ENCODE data around the gene IQUB. TPM values are rescaled to one million over a fixed set of nuclear protein-coding genes. Genes with fewer than 3 reads are reported as not detected.
"Not testable (repeated sequence)": the region's sequence is repeated elsewhere in the genome, so short reads cannot be mapped to it uniquely, and the experiment has no call there.

IQUB gene
- 0.08 TPM in 1 of 2 replicates, not detected in the other for total RNA-seq (2014; rRNA removed; shearing (Covaris generic))

DNA sequence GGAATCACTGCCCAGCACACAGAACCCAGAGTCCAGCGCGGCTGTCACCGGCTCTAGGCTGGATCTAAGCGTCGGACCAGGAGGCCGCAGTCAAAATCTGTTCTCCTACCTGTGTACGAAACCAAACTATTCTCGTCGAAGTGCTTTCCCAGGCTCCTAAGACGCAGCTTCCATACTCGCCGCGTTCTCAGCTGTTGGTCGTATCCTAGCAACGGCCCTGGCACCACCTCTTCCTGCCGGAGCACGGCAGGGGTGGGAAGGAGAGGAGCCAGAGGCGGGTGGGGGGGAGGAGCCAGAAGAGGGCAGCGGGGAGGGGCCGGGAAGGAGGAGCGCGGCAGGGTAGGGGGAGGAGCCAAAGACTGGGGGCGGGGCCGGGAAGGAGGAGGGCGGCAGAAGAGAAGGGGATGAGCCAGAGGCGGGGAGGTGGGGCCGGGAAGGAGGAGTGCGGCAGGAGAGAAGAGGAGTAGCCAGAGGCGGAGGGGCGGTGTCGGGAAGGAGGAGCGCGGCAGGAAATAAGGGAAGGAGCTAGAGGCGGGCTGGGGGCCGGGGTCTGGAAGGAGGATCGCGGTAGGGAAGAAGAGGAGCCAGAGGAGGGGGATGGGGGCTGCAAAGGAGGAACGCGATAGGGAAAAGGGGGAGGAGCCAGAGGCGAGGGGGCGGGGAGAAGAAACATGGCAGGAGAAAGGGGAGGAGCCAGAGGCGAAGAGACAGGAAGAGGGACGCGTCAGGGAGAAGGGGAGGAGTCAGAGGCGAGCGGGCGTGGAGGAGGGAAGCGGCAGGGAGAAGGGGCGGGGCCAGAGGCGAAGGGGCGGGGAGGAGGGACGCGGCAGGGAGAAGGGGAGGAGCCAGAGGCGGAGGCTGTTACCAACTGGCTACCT is at the start of gene IQUB:
Gene IQUB (minus strand): TSS at position 213 of the 878 bp plus-strand sequence. CDS start 22,255 bp downstream, outside the sequence.
- DNase-seq (ENCODE audit: low spot score), result peak; percentile 97

GRCh38 chr7:123583821-123584220 is 49.4 kb upstream of the IQUB start:
- DNase-seq (ENCODE audit: low spot score), result no peak

- DNase-seq (ENCODE audit: low spot score), result no peak
Measured at GRCh38 chr7:123581162-123581459, 46.7 kb upstream of the IQUB start.

- DNase-seq (ENCODE audit: low spot score), result peak; percentile 64
Measured at GRCh38 chr7:123580406-123581161, 46.2 kb upstream of the IQUB start.

DNA sequence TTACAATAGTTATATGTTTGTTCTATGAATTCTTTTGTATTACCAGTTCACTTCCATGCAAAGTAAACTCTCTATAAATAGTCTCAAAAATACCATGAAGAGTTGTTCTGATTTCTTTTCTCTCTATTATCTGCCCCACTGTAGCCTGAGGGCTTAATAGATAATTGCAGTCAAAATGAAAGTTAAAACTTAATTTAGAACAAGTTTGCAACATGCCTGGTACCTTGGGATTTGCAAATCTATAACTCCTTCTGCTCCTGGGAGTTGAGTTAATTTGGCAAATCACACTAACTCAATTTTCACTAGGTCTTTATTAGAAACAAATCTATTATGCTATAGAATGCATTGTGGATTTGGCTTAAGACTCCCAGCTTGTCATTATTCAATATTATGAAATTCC is 45.0 kb upstream of the IQUB start:
- DNase-seq (ENCODE audit: low spot score), result no peak

DNA sequence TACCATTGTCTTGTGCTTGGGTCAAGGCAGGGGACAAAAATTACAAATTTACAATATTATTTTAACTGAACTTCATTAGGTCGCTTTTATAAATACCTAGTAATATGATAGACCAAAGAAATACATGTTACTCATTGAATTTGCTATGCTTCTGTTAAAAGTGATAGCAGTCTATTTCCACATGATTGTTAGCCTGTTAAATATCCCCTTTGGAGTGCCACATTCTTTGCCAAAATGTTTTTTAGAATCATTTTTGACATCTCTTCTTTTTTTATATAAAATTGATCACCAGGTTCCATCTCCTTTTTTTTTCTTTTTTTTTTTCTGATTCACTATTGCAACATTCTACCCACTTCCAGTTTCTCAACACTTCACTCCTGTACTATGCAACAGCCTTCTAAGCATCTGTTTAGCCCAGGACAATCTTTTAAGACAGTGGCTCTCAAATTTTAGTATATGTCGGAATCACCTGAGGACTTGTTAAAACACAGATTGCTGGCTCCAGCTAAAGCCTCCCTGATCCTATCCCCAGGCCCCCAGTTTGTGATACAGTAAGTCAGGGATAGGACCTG is 39.6 kb upstream of the IQUB start:
- DNase-seq (ENCODE audit: low spot score), result no peak

GRCh38 chr7:123573341-123573740 is 38.9 kb upstream of the IQUB start:
- DNase-seq (ENCODE audit: low spot score), result no peak

DNA sequence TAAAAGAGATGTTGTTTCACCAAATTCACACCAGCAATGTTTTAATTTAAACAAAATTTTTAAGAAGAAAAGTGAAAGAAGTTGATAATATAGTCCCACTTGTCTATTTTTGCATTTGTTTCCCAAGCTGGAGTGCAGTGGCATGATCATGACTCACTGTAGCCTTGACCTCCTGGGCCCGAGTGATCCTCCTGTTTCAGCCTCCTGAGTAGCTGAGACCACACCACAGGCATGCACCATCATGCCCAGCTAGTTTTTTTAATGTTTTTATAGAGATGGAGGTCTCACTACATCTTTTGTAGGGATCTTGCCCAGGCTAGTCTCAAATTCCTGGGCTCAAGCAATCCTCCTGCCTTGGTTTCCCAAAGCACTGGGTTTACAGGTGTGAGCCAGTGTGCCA is 37.3 kb upstream of the IQUB start:
- DNase-seq (ENCODE audit: low spot score), result no peak

DNA sequence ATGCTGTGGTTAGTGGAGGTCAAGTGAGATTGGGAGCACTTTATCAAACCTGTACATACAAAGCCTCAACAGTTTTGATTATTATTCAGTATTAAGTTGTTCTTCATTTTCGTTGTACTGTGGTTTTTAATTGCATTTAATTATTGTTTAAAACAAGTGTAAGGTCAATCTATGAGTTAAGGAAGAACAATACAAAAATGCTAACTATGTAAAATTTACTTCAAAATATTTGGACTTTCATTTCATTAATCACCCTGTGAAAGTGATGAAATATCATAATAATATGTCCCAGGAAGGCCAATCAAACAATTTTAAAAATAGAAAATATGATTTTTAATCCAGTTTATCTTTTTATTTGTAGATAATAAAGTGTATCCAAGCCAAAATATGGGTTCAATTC is 36.8 kb upstream of the IQUB start:
- DNase-seq (ENCODE audit: low spot score), result no peak

GRCh38 chr7:123570390-123571182 is 36.2 kb upstream of the IQUB start:
- no peak for DNase-seq (ENCODE audit: low spot score)

DNA sequence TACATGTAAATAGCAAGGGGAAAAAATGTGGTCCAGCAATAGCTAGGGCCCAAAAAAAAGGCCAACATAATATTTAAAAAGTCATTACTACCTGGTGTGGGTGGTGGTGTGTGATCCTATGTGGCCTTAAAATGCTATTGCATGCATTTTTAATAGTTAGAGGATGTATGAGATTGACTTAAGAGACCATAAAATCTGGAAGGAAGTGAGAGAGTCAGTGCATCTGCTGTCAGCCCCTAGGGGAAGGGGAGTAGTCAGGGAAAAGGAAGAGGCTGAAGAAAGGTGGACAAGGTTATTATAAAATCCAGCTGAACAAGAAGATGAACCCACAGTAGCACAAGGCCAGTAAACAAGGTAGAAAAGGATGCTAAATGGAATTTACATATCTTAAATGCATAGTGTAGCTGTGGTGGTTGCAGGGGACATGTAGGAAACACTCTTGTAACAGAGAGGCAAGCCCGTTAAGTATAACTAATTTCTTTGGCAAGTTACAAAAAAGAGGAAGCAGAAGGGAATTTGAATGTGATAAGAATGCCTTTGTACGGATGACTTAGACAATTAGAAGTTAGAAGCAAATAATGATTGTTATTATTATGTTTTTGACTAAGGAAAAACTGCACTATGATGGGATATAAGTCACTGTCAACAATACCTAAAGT is 35.1 kb upstream of the IQUB start:
- no peak for DNase-seq (ENCODE audit: low spot score)

DNA sequence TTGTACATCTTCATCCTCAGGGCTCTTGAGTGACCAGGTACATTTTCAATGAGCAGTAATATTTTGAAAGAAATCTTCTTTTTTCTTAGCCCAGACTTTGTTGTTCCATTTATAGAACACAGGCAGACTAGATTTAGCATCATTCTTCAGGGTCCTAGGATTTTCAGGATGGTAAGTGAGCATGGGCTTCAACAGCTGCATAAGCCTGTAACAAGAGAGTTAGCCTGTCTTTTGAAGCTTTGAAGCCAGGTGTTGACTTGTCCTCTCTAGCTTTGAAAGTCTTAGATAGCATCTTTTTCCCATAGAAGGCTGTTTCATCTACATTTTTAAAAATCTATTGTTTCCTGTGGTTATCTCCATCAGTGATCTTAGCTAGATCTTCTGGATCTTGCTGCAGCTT is 27.7 kb upstream of the IQUB start:
- no peak for DNase-seq (ENCODE audit: low spot score)

GRCh38 chr7:123558289-123558874 is 24.0 kb upstream of the IQUB start:
- no peak for DNase-seq (ENCODE audit: low spot score)

- DNase-seq (ENCODE audit: low spot score), result peak; percentile 99
Measured at GRCh38 chr7:123557398-123558288, 23.2 kb upstream of the IQUB start, which contains the start of gene NDUFA5. Gene NDUFA5, minus strand, starts transcription at chr7:123557818. Its CDS starts 23 bp downstream, at chr7:123557795.

DNA sequence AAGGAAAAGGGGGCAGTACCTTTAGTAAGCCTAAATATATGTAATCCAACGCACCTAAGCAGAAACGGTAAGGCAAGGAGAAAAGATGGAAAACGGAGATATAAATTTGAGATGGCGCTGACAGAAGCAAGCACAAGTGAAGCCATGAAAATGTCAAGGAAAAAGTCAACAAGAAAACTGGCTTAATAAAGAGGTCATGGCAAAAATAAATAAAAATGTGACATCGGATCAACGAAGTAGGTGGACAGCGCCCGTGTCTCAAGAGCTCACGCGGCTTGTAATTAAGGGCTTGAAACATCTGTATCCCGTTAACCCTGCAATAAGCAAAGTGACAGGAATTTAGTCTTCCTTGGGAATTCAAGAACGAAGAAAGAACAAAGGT is 22.6 kb upstream of the IQUB start:
- no peak for DNase-seq (ENCODE audit: low spot score)

DNA sequence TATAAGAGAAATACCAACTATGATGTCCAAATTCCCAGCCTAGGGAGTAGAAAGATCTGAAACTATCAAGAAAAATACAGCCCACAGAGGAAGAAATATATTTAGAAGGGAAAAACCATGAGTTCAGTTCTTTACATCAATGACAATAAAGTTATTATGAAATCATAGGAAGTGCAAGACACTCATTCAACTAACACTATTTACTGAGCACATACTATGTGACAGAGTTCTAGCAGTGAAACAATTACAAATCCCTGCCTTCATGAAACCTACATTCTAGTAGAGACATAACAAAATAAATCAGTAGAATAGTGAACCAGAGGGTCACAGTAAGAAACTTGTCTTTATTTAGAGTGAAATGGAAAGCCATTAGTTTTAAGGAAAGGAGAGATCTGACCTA is 21.1 kb upstream of the IQUB start:
- DNase-seq (ENCODE audit: low spot score), result no peak

- no peak for DNase-seq (ENCODE audit: low spot score)
Measured at GRCh38 chr7:123553159-123553558, 18.8 kb upstream of the IQUB start.

GRCh38 chr7:123552641-123553040 is 18.2 kb upstream of the IQUB start:
- DNase-seq (ENCODE audit: low spot score), result no peak

DNA sequence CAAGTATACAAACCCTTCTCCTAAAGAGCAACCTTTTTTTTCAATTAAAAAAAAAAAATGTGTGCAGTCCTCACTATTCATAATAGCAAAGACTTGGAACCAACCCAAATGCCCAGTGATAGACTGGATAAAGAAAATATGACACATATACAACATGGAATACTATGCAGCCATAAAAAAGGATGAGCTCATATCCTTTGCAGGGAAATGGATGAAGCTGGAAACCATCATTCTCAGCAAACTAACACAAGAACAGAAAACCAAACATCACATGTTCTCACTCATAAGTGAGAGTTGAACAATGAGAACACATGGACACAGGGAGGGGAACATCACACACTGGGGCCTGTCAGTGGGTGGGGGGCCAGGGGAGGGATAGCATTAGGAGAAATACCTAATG is 17.7 kb upstream of the IQUB start:
- not testable (repeated sequence) for DNase-seq (ENCODE audit: low spot score)

GRCh38 chr7:123548406-123548805 is 14.0 kb upstream of the IQUB start:
- DNase-seq (ENCODE audit: low spot score), result no peak

All from H4 (cell line).